ENCODE data around the gene SEMA5B.

Gene SEMA5B

GRCh38 chr3:122998206-122998605 lies 29.4 kb downstream of the SEMA5B start:
- in situ Hi-C loops (cut with MboI; ENCODE audit: low sequenced_read_pairs): no loop called here

DNA sequence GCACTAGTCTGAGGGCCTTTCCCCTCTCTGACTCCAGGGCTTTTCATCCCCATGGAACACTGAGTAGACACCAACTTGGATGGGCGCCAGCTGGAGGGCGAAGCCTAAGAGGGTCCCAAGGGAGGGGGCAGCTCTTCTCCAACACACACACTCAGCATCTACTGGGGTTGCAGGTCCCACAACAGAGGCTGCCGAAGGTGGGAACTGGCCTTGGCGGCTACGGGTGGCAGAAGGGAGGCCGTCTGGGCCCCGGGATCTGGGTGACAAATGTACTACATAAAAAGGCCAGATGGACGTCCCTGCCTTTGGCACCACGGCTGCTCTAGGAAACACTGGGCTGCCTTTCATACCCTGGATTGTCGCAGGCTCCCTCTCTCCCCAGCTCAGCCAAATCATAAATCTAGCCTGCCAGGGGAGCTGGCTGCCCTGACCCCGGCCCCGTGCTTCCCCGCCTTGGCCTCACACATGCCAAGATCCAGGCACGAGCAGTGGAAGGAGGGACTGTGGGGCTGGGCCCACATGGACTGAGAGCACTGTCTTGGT lies 31.5 kb downstream of the SEMA5B start:
- in situ Hi-C loops (cut with MboI; ENCODE audit: low sequenced_read_pairs): no loop called here

DNA sequence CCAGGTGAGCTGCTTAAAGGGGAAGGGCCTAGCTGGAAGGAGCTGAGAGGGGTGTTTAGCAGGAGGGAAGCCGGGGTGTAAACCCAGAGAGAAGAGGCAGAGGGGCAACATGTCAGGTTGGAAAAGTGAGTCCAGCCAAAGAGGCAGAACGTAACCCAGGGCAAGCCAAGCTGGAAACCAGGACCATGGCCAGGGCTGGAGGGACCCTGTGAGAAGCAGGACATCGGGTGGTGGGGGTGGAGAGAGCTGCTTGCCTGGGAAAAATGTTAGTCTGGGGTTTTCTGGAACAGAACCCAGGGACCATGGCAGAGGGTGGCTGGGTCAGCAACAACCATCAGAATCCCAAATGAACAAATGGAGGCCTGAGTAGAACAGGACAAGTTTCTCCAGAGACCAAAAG lies 32.6 kb downstream of the SEMA5B start:
- in situ Hi-C loops (cut with MboI; ENCODE audit: low sequenced_read_pairs): no loop called here

- in situ Hi-C loops (cut with MboI; ENCODE audit: low sequenced_read_pairs): no loop called here
Measured at GRCh38 chr3:122993124-122993978, 34.2 kb downstream of the SEMA5B start.

- in situ Hi-C loops (cut with MboI; ENCODE audit: low sequenced_read_pairs): no loop called here
Measured at GRCh38 chr3:122992676-122993075, 34.9 kb downstream of the SEMA5B start.

DNA sequence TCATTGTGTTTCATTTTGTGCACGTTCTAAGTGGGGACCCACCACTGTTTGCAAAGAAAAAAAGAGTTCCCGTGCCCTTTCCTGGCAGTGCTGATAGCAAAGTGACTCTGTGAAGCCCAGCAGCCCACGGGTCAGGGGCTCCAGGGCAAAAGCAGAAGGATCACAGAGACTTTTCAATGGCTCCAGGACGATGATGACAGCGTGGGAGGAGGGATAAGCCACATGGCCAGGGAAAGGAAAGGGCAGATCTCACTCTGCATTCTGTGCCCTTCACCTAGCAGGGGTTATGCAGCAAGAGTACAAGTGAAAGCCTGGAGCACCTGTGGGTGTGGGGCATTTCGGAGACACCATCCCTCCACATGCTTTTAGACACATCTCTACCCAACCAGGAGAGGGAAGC lies 35.4 kb downstream of the SEMA5B start:
- in situ Hi-C loops (cut with MboI; ENCODE audit: low sequenced_read_pairs): no loop called here

DNA sequence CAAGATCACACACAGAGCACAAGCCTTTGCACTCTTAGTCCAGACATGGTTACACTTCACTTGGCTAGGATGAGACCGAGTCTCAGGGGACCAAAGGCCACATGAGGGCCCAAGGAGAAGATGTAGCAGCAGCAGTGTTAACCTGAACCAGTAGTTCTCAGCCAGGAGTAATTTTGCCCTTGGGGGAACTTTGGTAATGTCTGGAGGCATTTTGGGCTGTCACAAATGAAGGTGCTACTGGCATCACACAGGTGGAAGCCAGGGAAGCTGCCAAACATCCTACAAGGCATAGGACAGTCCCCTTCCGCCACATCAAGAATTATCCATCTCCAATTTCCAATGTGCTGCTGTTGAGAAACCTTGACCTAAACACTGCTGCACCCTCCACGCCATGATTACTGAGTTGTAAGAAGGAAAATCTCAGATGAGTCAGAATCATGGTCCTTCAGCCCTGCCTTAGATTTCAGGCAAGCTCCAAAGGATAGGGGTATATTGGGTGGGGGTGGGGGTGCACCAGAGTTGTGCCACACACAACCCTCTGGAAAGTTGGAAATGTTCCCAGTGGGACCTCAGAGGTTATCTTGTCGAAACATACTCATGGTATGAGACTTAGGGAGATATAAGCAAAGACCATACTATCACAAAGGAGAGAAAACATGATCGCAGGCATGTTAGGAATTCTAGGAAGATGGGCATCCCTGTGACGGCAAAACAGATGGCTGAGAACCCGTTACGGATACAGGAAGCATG lies 36.2 kb downstream of the SEMA5B start:
- in situ Hi-C loops (cut with MboI; ENCODE audit: low sequenced_read_pairs): no loop called here

GRCh38 chr3:122989856-122990575 lies 37.5 kb downstream of the SEMA5B start:
- in situ Hi-C loops (cut with MboI; ENCODE audit: low sequenced_read_pairs): no loop called here

- in situ Hi-C loops (cut with MboI; ENCODE audit: low sequenced_read_pairs): no loop called here
Measured at GRCh38 chr3:122988508-122988907, 39.1 kb downstream of the SEMA5B start.

DNA sequence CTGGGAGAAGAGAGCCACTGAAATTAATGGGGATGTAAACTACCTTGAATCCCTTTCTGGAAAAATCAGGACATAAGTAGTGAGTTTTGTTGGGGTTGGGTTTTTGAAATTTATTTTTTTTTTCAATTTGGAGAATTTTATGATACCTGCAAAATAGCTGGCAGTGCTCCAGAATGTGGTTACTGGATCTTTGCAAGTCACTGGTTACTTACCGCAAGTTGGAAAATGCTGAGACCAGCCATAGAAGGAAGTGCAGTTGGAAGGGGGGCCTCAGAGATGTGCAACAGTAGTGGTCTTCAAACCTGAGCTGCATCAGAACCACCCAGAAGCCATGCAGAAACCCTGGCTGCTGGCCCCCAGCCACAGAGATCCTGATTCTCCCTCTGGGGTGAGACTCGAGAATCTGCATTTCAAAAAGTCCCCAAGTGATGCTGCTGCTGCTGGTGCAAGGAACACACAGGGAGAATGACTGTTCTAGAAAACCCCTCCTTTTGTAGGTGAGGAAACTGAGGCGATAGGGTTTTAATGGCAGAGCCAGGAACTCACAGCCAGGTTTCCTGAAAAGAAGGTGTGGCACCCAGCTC lies 39.7 kb downstream of the SEMA5B start:
- in situ Hi-C loops (cut with MboI; ENCODE audit: low sequenced_read_pairs): no loop called here

DNA sequence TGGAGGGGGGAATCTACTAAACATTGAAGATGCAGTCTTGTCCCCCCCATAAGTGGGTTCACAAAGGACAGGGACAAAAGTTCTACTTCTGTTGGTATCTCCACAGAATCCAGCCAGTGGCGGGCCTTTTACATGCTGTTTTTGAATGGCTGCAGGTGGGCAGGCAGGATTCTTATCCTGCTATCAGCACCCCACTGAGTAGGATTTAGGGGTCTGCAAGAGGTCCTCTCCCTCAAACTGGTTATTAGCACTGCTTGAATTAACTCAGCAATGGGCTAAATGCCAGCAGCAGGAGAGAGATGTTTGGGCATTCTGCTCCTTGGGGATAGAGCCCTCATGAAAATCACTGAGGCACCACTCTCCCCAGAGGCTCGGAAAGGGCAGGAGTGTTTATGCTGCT lies 40.3 kb downstream of the SEMA5B start:
- in situ Hi-C loops (cut with MboI; ENCODE audit: low sequenced_read_pairs): no loop called here

DNA sequence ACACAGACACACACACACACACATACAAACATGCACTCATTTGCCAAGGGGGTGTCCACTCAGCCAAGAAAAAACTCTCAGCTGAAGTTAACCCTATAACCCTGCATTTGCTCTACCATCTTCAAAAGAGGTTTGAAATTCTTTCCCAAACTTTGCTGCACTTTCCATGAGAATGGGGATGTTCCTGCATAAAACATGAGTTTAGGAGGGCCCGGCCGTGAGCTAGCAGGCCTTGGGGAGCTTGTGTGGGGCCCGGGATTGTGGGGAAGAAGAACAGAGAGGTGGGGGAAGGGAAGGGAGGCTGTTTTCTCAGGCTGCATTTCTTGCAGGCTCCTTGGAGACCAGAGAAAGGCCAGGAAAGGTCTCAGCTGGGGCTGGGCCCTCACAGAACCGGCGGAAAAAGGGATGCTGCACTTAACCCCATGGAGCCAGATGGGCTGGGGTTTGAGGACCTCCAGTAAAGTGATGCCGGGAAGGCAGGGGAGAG lies 40.8 kb downstream of the SEMA5B start:
- in situ Hi-C loops (cut with MboI; ENCODE audit: low sequenced_read_pairs): no loop called here

GRCh38 chr3:122985539-122985938 lies 42.0 kb downstream of the SEMA5B start:
- in situ Hi-C loops (cut with MboI; ENCODE audit: low sequenced_read_pairs): no loop called here

DNA sequence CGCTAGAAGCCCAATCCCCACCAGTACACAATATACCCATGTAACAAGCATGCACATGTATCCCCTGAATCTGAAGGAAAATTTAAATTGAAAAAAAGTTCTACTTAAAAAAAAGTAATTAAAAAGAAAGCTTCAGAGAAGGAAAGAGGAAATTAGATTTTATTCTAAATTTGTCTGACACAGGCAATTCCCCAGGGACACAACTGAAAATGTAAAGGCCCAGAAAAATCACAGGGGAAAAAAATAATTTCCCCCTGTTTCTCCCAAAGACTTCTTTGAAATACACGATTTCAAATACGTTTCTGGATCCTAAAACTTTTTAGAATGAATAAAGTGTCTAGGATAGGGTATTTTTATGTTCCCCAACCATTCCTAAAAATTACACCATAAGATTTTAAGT lies 42.9 kb downstream of the SEMA5B start:
- in situ Hi-C loops (cut with MboI; ENCODE audit: low sequenced_read_pairs): no loop called here

DNA sequence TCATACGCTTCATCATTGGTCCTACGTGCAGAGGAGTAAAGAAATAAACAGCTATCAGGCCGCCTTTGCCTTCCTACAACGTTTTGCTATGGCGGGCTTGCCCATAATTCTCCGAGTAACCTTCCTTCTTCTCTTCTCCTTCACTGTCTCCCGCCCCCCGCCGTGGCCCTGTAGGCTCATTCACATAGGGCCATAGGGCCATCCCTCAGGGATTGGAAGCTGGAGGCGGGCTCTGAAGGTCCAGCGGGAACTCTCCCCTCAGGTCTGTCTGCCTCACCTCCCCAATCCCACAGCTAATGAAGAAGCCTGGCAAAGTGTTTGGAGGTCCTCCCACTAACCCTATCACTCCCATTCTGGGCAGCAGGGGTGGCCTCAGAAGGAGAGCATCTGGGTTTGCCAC lies 43.6 kb downstream of the SEMA5B start:
- in situ Hi-C loops (cut with MboI; ENCODE audit: low sequenced_read_pairs): no loop called here

DNA sequence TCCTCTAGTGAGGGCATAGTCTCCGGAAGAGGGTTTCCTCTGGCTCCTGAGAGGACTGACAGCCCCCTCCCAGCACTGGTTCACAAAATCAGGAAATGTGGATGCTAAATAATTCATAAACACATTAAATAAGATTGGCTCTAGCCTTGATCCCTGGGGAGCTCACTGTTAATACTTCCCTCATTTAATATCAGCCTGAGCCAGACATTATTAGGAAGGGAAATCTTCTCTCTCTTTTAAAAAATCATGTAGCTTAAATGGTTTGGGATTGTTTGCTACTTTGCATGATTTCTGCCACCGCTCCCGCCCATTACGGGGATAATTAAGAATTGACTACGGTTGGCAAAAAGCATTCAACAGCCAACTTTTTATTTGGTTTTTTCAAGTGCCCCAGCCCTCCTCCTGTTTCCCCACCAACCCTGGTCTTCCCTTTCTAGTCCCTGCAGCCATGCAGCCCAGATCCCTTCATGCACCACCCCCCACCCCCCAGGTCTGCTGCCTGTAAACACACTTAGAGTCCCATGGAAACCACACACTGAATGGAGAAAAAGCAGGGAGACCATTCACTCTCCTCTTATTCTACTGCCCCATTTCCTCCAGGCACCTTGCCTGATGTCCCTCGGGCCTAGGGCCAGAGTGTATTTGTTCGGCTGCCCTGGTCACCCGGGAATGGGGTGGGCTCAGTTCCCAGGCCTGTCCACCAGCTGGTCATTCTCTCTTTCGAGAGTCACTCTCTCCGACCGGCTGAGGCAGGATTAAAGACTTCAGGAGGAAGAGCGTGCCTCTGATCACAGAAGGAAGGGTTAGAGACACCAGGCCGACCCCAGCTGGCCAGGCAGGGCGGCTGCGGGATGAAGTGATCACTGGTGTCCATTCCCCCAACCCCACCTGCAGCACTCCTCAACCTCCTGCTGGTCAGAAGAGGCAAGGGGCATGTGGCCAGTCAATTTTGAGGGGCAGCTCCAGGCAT lies 45.1 kb downstream of the SEMA5B start:
- in situ Hi-C loops (cut with MboI; ENCODE audit: low sequenced_read_pairs): no loop called here

- in situ Hi-C loops (cut with MboI; ENCODE audit: low sequenced_read_pairs): no loop called here
Measured at GRCh38 chr3:122979211-122979610, 48.4 kb downstream of the SEMA5B start.

- in situ Hi-C loops (cut with MboI; ENCODE audit: low sequenced_read_pairs): no loop called here
Measured at GRCh38 chr3:122978569-122978968, 49.0 kb downstream of the SEMA5B start.

- in situ Hi-C loops (cut with MboI; ENCODE audit: low sequenced_read_pairs): no loop called here
Measured at GRCh38 chr3:122977746-122978466, 49.7 kb downstream of the SEMA5B start.
